ENCODE measurements around the gene GRIK2.

DNA sequence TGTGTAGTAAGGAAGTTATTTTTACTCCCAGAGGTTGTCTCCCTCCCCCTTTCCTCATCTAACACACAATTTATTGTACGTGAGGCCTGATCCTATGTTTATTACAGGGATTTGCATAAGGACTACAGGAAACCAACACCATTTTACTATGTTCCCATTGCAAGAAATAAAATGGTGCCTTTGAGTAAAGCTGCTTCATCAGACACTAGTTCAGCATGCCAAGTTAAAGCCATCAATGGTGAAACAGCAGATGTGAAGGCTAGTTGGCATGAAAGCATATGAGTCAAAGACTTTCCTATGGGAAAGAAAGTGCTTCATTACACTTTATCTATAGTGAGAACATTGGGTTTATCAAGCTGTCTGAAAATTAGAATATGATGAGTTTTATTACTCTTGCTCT is 543.0 kb downstream of the GRIK2 start:
- TF ChIP-seq EZH2 (IDR thresholded peaks at IDR 0.05; ENCODE audit: low read length, unreplicated experiment) (no peak), EZH2phosphoT487 (IDR thresholded peaks at IDR 0.05; ENCODE audit: borderline replicate concordance, low read length) (no peak)
- TF ChIP-seq, protein P1, sequence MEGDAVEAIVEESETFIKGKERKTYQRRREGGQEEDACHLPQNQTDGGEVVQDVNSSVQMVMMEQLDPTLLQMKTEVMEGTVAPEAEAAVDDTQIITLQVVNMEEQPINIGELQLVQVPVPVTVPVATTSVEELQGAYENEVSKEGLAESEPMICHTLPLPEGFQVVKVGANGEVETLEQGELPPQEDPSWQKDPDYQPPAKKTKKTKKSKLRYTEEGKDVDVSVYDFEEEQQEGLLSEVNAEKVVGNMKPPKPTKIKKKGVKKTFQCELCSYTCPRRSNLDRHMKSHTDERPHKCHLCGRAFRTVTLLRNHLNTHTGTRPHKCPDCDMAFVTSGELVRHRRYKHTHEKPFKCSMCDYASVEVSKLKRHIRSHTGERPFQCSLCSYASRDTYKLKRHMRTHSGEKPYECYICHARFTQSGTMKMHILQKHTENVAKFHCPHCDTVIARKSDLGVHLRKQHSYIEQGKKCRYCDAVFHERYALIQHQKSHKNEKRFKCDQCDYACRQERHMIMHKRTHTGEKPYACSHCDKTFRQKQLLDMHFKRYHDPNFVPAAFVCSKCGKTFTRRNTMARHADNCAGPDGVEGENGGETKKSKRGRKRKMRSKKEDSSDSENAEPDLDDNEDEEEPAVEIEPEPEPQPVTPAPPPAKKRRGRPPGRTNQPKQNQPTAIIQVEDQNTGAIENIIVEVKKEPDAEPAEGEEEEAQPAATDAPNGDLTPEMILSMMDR (conservative IDR thresholded peaks at IDR 0.05; ENCODE audit: low read depth, low read length), result no peak
